ENCODE data around the gene FZD2. TPM values are rescaled to one million over a fixed set of nuclear protein-coding genes. Genes with fewer than 3 reads are reported as not detected.

Gene FZD2
- total RNA-seq, 1 experiment from 2014 or later = 0.56 TPM

- Histone ChIP-seq H3K27ac (ENCODE audit: low read length) (no peak overlapping the region), H3K9me2 (replicated peaks; ENCODE audit: insufficient read depth, low read length) (no peaks in the 10 kb centered on the region), H3K9ac (ENCODE audit: low read length) (no peak overlapping the region), H3K79me2 (ENCODE audit: low read length) (no peaks in the 10 kb centered on the region), H3K9me3 (ENCODE audit: low read length) (no peaks in the 10 kb centered on the region), H3K36me3 (ENCODE audit: insufficient read depth, low read length) (no peaks in the 10 kb centered on the region), H3K27me3 (ENCODE audit: low read length) (no peaks in the 10 kb centered on the region), H4K20me1 (ENCODE audit: insufficient read depth, low read depth, low read length) (no peaks in the 10 kb centered on the region), H2AFZ (ENCODE audit: low read length) (no peak overlapping the region), H3K4me1 (ENCODE audit: low read length) (no peaks in the 10 kb centered on the region), H3K4me2 (ENCODE audit: low read depth, low read length, poor library complexity, severe bottlenecking) (no peak overlapping the region), H3K4me3 (ENCODE audit: low read length) (no peak overlapping the region)
- no peak for DNase-seq
These were observed 15.3 kb upstream of the FZD2 start for GRCh38 chr17:44541884-44542581.

GRCh38 chr17:44543213-44543904 lies 13.9 kb upstream of the FZD2 start:
- Histone ChIP-seq H3K4me3 (ENCODE audit: low read length) (no peak overlapping the region), H2AFZ (ENCODE audit: low read length) (no peak overlapping the region), H3K27me3 (ENCODE audit: low read length) (no peaks in the 10 kb centered on the region), H3K4me2 (ENCODE audit: low read depth, low read length, poor library complexity, severe bottlenecking) (no peak overlapping the region), H4K20me1 (ENCODE audit: insufficient read depth, low read depth, low read length) (no peaks in the 10 kb centered on the region), H3K4me1 (ENCODE audit: low read length) (no peaks in the 10 kb centered on the region), H3K27ac (ENCODE audit: low read length) (no peak overlapping the region), H3K9me3 (ENCODE audit: low read length) (no peaks in the 10 kb centered on the region), H3K36me3 (ENCODE audit: insufficient read depth, low read length) (no peaks in the 10 kb centered on the region), H3K79me2 (ENCODE audit: low read length) (no peaks in the 10 kb centered on the region), H3K9ac (ENCODE audit: low read length) (no peak overlapping the region), H3K9me2 (replicated peaks; ENCODE audit: insufficient read depth, low read length) (no peaks in the 10 kb centered on the region)
- DNase-seq = no peak

DNA sequence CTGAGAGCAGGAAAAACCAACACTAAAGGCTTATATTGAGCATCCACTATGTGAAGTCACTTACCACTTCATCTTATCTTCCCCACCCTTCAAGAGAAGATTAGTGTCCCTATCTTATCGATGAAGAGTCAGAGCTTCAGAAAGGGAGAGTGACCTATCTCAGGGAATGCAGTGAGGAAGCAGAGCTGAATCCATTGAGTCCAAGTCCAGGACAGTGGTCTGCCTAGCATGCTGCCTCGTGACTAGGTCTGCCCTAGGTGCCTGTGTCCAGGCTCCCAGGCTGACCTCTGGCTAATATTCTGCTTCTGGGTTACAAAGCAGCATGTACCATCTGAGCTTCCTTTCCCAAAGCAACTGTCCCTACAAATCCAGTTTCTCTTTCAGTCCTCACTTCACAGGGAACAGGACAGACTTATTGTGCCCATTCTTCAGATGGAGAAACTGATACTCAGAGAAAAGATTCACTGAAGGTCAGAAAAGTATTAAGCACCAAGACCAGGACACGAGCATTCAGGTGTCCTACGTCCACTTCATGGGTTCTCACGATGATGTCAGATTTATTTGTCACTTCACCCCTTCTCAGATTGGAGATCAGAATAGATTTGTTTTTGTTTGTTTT lies 13.3 kb upstream of the FZD2 start:
- no peak for DNase-seq
- no peaks in the 10 kb centered on the region for H3K36me3 ChIP-seq (ENCODE audit: insufficient read depth, low read length)
- H3K27ac ChIP-seq (ENCODE audit: low read length) = no peak overlapping the region
- H2AFZ ChIP-seq (ENCODE audit: low read length) = no peak overlapping the region
- H3K9me3 ChIP-seq (ENCODE audit: low read length) = no peaks in the 10 kb centered on the region
- no peak overlapping the region for H3K9ac ChIP-seq (ENCODE audit: low read length)
- H3K4me2 ChIP-seq (ENCODE audit: low read depth, low read length, poor library complexity, severe bottlenecking) = no peak overlapping the region
- no peaks in the 10 kb centered on the region for H3K4me1 ChIP-seq (ENCODE audit: low read length)
- H3K9me2 ChIP-seq (replicated peaks; ENCODE audit: insufficient read depth, low read length) = no peaks in the 10 kb centered on the region
- H3K79me2 ChIP-seq (ENCODE audit: low read length) = no peaks in the 10 kb centered on the region
- no peaks in the 10 kb centered on the region for H3K27me3 ChIP-seq (ENCODE audit: low read length)
- no peaks in the 10 kb centered on the region for H4K20me1 ChIP-seq (ENCODE audit: insufficient read depth, low read depth, low read length)
- H3K4me3 ChIP-seq (ENCODE audit: low read length) = no peak overlapping the region

DNA sequence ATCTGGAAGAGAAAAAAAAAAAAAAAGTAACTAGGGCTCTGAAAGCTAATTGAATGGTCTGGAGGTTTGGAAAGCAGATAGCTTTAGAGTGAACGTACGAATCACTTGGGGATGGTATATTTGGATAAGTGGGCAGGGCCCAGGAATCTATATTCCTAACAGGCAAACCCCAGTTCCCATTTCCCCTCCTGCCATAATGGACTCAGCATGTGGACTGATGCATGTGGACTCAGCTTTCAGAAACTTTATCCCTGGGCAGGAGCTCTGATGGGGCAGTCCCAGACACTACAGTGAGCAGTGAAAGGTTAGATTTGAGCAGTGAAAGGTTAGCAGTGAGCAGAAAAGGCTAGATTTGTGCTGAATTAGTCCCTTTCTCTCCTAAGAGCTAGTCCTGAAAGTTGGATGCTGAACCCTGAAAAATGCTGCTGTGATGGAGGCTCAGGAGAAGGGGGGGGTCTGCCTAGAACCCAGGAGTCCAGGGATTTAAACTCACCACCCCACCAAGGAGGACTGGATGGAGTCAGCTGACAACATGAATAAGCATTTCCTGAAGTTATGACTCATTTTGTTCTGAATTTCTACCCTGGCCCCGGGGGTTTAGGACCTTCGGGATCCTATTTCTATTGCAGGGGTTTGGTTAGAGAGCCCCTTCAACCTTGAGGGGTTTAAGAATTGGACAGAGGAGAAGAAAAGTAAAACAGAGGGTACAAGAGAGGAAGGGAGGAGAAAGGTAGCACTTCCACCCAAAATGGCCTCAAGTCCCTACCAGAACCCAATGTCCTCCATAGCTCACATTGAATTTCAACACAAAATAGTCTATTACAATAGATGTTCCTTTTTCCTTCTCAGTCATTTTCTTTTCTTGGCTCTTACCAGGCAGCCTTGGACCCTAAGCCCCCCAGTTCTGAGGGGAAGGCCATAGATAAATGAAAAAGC lies 10.3 kb upstream of the FZD2 start:
- H3K9me2 ChIP-seq (replicated peaks; ENCODE audit: insufficient read depth, low read length) = no peaks in the 10 kb centered on the region
- no peaks in the 10 kb centered on the region for H4K20me1 ChIP-seq (ENCODE audit: insufficient read depth, low read depth, low read length)
- no peak for DNase-seq
- no peaks in the 10 kb centered on the region for H3K79me2 ChIP-seq (ENCODE audit: low read length)
- H3K9ac ChIP-seq (ENCODE audit: low read length) = no peak overlapping the region
- no peak overlapping the region for H3K4me3 ChIP-seq (ENCODE audit: low read length)
- no peaks in the 10 kb centered on the region for H3K36me3 ChIP-seq (ENCODE audit: insufficient read depth, low read length)
- H3K27me3 ChIP-seq (ENCODE audit: low read length) = no peaks in the 10 kb centered on the region
- no peak overlapping the region for H2AFZ ChIP-seq (ENCODE audit: low read length)
- no peak overlapping the region for H3K4me2 ChIP-seq (ENCODE audit: low read depth, low read length, poor library complexity, severe bottlenecking)
- H3K9me3 ChIP-seq (ENCODE audit: low read length) = no peaks in the 10 kb centered on the region
- H3K4me1 ChIP-seq (ENCODE audit: low read length) = no peaks in the 10 kb centered on the region
- H3K27ac ChIP-seq (ENCODE audit: low read length) = no peak overlapping the region

GRCh38 chr17:44547625-44548267 lies 9.5 kb upstream of the FZD2 start:
- no peaks in the 10 kb centered on the region for H3K27me3 ChIP-seq (ENCODE audit: low read length)
- DNase-seq = no peak
- no peaks in the 10 kb centered on the region for H3K79me2 ChIP-seq (ENCODE audit: low read length)
- no peak overlapping the region for H2AFZ ChIP-seq (ENCODE audit: low read length)
- H3K9ac ChIP-seq (ENCODE audit: low read length) = no peak overlapping the region
- no peak overlapping the region for H3K27ac ChIP-seq (ENCODE audit: low read length)
- H3K36me3 ChIP-seq (ENCODE audit: insufficient read depth, low read length) = no peaks in the 10 kb centered on the region
- H3K4me2 ChIP-seq (ENCODE audit: low read depth, low read length, poor library complexity, severe bottlenecking) = no peak overlapping the region
- no peaks in the 10 kb centered on the region for H3K4me1 ChIP-seq (ENCODE audit: low read length)
- H4K20me1 ChIP-seq (ENCODE audit: insufficient read depth, low read depth, low read length) = no peaks in the 10 kb centered on the region
- no peak overlapping the region for H3K4me3 ChIP-seq (ENCODE audit: low read length)
- no peaks in the 10 kb centered on the region for H3K9me3 ChIP-seq (ENCODE audit: low read length)
- H3K9me2 ChIP-seq (replicated peaks; ENCODE audit: insufficient read depth, low read length) = no peaks in the 10 kb centered on the region

- H3K9me2 ChIP-seq (replicated peaks; ENCODE audit: insufficient read depth, low read length) = no peaks in the 10 kb centered on the region
- DNase-seq = no peak
- H3K36me3 ChIP-seq (ENCODE audit: insufficient read depth, low read length) = no peaks in the 10 kb centered on the region
- H3K4me2 ChIP-seq (ENCODE audit: low read depth, low read length, poor library complexity, severe bottlenecking) = no peak overlapping the region
- no peaks in the 10 kb centered on the region for H3K4me1 ChIP-seq (ENCODE audit: low read length)
- H2AFZ ChIP-seq (ENCODE audit: low read length) = no peak overlapping the region
- H3K27ac ChIP-seq (ENCODE audit: low read length) = no peak overlapping the region
- H3K4me3 ChIP-seq (ENCODE audit: low read length) = no peak overlapping the region
- no peaks in the 10 kb centered on the region for H3K9me3 ChIP-seq (ENCODE audit: low read length)
- H4K20me1 ChIP-seq (ENCODE audit: insufficient read depth, low read depth, low read length) = no peaks in the 10 kb centered on the region
- H3K27me3 ChIP-seq (ENCODE audit: low read length) = no peaks in the 10 kb centered on the region
- no peaks in the 10 kb centered on the region for H3K79me2 ChIP-seq (ENCODE audit: low read length)
- no peak overlapping the region for H3K9ac ChIP-seq (ENCODE audit: low read length)
These were observed 8.7 kb upstream of the FZD2 start for GRCh38 chr17:44548376-44549230.

DNA sequence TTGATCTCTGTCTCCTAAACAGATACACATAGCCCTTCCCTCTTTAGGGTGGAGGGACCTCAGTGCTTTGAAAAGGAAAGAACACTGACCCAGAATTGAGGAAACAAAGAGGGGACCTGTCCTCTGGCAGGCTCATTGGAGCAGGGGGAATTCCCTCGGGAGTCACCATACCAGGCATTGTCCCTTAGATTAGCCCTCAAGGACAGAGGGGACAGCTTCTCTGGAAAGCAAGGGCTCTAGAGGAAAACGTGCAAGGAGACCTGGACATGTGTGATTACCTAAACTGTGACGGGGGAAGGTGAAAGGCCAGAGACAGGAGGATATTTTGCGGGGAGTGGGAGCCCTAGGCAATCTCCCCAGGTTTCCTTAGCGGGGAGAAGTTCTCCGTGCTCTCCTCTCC lies 7.6 kb upstream of the FZD2 start:
- H3K36me3 ChIP-seq (ENCODE audit: insufficient read depth, low read length) = no peaks in the 10 kb centered on the region
- H3K4me1 ChIP-seq (ENCODE audit: low read length) = no peaks in the 10 kb centered on the region
- no peak overlapping the region for H2AFZ ChIP-seq (ENCODE audit: low read length)
- no peaks in the 10 kb centered on the region for H3K79me2 ChIP-seq (ENCODE audit: low read length)
- no peaks in the 10 kb centered on the region for H3K9me3 ChIP-seq (ENCODE audit: low read length)
- no peak overlapping the region for H3K4me3 ChIP-seq (ENCODE audit: low read length)
- H3K9ac ChIP-seq (ENCODE audit: low read length) = no peak overlapping the region
- H3K27me3 ChIP-seq (ENCODE audit: low read length) = no peaks in the 10 kb centered on the region
- no peaks in the 10 kb centered on the region for H3K9me2 ChIP-seq (replicated peaks; ENCODE audit: insufficient read depth, low read length)
- DNase-seq = no peak
- H4K20me1 ChIP-seq (ENCODE audit: insufficient read depth, low read depth, low read length) = no peaks in the 10 kb centered on the region
- no peak overlapping the region for H3K27ac ChIP-seq (ENCODE audit: low read length)
- H3K4me2 ChIP-seq (ENCODE audit: low read depth, low read length, poor library complexity, severe bottlenecking) = no peak overlapping the region
